NK-92 treated with Interleukin-12 subunit alpha and Interleukin-12 subunit beta, amount 100 ng/mL, for 24 hours (cell line): ENCODE measurements around the gene LECT2.

ENCODE experiments used
- DNase-seq: peaks from one replicate; lab custom pipeline; 2025; lab: John Stamatoyannopoulos, UW

Gene LECT2

DNA sequence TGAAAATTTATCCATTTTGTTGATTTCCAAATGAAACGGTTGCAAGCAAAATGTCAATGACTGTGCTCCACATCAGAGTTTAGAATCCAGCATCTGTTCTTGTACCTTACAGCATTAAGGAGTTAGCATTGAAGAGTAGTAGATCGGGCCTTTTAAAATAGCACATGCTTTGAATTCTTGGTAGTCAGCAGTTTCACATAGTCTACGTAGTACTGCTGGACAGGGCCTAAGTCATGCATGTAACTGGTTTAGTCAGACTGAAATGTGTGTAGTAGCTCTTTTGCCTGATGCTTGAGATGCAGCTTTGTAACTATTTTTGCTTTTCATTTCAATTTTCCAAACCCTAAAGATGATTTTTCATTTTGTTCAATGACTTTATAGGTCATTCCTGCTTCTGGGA is 19.8 kb downstream of the LECT2 start:
- no peak for DNase-seq

DNA sequence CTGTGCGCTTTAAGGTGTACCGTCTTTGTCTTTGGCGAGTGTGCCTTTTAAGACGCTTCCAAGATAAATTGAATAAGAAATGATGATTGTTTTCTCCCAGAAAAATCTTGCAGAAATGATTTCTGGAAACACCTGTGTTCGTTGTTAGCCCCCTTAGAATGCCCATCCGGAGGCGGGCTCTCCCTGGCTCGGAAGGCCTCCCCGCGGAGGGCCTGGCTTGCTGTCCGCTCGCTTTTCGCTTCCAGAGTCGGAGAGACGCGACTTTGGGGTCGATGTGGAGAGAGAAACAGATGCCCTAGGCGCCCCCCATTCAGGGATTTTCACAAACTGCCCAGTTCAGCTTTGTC is 23.9 kb downstream of the LECT2 start:
- DNase-seq: no peak

DNA sequence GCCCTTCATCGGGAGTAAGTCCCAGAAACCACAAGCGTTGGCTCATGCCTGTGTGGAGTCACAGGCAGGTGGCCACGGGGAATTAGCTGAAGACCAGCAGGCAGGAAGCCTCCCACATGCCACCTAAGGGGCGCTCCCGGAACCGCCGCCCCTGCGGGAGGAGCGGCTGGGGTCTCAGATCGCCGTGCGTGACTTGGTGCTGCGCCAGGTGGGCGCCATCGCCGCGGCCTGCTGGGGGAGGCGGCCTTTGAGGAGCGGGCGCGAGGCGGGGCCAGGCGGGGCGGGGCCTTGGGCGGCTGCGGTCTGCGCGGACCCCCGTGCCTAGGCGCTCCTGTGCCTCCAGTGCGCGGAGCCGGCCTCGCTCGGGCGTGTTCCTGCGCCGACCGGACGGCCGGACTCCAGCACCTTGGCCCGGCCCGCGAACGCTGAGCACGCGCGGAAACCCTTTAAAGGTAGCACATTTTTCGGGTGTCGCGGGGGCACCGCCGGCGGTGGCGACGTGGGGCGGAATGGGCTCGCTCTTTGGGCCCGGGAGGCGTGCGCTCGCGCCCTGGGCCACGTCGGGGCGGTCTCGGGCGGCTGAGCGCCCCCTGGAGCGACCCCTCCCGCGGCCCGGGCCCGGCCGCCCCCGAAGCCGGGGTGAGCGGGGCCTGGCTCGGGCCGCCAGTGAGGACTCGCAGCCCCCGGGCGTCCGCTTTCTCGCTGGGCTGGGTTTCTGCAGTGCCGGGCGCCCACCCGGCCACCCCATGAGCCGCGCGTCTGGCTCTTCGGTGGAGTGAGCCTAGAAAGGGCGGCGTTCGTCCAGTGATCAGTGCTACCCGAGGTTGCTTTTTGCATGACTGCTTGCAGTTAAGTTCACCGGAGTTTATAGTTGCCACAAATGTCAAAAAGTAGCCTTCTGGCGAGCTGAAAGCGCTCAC is 24.5 kb downstream of the LECT2 start:
- DNase-seq: no peak

DNA sequence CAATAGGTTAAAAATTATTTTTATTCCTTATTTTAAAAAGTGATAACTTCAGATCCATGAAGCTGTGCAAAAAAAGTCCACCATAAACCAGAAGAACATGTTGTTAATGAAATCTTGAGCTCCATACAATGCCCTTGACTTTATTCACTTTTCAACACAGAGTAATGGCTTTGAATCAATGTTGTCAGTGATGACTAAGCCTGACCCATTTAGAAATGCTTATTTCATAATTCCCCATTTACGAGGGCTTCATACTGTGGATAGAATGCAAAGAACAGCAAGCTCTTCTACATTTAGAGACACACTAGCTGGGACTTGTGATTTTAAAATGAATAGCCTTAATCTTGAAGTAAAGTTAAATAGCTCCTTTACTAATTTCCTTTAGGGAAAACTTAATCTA is 33.4 kb downstream of the LECT2 start:
- DNase-seq: no peak

DNA sequence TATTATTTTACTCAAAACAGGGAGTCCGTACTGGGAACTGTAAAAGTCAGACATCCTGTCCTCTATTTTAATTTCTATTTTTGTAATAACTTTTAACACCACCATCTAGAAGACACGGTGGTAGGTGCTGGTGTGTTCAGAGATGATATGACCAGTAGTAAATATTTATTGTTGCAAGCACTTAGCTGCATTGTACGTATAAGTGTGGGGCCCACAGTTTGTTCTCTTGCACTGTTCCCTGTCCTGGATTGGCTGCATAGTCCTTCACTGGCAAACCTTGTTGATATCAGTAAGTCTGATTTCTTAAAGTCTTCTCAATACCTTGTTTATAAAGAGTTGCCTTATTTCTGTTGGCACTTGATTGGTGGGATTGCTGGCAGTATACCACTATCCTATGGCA is 34.6 kb downstream of the LECT2 start:
- no peak for DNase-seq

DNA sequence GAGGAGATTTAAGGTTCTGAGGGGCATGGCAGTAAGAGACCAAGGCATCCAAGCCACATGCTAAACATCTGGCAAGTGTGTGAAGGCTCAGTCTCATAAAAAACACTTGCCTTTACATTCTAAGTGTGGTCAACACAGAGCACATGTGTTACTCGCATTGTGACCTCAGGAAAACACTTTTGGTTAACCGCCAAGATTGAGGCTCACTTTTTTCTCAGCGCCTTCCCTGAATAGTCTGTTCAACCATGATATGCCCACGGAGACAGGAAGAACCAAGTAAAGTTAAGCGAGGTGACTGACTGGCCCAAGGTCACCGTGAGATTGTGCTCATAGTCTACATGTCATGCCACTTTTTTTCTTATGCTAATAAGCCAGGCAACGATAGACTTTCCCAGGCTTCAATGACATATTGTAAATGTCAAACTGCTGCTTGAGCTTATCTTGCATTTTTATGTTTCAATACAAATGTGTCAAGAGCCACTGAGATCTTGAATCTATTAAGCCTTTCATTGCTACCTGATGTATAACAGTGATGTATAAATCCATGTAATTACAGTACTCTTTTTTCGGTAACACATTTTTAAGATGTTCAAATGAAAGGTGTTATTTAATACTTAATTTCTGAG is 38.0 kb downstream of the LECT2 start:
- peak; percentile 32 for DNase-seq

DNA sequence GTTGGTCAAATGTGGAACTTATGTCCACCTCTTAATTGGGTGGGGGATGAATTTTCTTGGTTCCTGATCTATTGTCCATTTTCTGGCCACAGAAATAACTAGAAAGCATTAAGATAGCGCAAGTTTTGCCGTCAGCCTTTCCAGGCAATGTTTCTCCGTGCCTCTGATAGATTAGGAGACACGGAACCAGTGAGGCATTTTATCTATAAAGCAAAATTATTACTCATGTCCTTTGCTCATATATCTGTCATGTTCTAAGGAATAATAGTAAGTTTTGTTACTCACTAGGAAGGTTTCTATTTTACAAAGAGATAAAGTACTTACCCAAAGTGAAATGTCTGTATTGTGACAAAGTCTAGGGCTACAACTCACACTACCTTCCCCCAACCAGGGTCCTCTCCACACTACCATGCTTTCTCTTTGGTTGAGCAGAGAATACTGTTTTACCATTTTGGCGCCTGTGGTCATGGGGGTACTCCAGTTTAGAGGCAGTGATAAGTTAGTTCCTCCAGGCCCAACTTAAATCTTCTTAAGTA is 39.2 kb downstream of the LECT2 start:
- no peak for DNase-seq

DNA sequence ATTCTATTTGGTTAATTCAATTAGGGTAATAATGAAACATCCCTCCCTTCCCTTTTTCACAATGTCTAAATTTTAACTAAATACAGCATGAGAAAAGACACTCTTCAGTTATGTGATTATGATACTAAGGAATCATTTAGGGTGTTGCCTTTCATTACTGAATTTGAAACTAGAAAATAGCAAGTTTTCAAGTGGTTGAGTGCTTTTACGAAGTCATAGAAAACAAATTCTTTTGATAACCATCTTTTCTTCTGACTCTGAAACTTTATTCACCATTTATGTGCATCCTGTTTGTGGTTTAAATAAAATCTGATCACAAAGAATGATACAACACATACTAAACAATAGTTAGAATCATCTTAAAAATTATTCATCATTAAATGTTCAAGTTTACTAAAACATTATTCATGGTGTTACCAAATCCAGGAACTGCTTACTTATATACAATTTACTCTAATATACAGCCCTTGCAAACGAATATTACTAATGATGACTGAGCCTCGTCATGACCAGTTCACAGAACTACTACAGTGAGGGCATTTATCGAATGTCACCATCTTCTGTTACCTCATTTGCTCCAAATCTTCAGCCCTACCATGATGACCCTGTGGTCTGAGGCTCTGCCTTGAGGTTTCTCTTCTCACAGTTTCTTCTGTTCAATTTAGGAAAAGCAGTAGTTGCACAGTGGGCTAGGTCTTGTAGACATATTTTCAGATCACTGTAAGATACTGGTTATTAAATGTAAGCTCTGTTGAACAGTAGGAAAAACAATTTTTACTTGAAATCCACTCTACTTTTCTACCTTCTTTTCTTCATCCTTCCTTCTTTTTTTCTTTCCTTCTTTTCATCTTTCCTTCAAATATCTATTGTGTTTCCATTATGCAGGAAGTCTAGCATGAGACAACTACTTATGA is 40.8 kb downstream of the LECT2 start:
- DNase-seq: no peak

DNA sequence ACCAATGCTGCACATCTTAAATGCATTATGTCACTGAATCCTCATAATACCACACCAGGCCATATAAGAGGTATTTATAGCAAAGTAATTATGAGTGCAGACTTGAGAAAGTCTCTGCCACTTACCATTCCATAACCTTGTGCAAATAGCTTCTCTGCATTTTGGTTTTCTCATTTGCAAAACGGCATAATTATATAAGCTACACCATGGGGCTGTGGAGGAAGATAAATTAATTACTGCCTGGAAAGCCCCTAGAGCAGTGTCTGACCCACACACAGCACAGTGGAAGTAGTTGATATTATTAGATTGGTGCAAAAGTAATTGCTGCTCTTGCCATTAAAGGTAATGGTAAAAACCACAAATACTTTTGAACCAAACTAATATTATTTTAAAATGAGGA is 49.6 kb downstream of the LECT2 start:
- DNase-seq: no peak

DNA sequence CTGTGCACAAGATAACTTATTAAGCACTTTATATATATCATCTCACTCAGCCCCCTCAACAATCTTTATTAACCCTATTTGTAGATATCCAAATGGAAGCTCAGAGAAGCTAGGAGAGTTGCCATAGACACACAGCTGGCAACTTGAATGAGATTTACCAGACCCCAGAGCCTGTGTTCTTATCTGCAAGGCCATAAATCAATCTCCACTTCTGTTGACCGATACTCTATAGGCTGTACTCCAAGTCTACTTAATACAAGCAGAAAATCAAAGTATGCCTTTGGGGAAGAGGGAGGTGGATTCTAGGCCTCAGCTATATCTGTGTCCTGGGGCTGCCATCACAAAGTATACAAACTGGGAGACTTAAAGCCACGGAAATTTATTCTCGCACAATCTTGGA is 53.1 kb downstream of the LECT2 start:
- DNase-seq: no peak

DNA sequence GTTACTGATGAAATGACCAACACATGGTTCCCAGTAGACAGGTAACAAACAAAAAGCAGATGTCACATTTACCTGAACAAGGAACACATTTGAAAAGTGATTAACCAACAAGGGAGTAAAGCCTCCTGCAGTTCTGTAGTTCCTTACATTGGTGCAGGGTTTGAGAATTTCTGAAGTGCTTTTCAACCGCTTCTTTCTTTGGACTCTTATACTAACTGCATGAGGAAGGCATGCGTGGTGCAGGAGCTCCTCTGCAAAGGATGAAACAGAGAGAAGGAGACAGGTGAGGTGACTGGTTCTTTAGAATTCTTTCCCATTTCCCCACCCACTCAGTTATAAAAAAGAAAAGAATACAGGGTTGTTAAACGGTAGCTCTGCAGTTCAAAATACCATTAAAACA is 54.5 kb downstream of the LECT2 start:
- no peak for DNase-seq

DNA sequence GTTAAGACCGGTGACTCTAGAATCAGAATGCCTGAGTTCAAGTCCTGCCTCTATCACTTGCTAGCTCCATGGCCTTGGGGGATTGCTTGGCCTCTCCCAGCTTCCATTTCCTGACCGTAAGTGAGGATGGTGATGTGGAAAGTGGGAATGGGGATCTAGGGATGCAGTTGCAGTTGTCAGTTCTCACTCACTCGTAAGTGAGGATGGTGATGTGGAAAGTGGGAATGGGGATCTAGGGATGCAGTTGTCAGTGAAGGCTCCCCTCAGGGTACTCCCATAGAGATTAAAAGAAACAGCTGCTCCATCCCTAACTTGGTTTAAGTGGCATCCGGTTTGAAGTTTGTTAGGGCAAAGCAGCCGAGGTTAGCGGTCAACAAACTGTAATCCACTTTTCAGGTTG is 56.1 kb downstream of the LECT2 start:
- DNase-seq: no peak
